Rectal smooth muscle tissue (tissue), 1 donor: Measurements from ENCODE around the gene TJAP1.
"Not testable (repeated sequence)": the region's sequence is repeated elsewhere in the genome, so short reads cannot be mapped to it uniquely, and the experiment has no call there.

Experiments used
- H3K27ac ChIP-seq: one replicate; pipeline ENCODE4 v1.7.0; 2013; ENCODE audit warnings: low read depth, low read length, inconsistent platforms
- H3K27me3 ChIP-seq: one replicate; pipeline ENCODE4 v1.7.0; 2013; ENCODE audit warnings: low read length; ENCODE audit not compliant: control insufficient read depth, insufficient read depth
- H3K36me3 ChIP-seq: one replicate; pipeline ENCODE4 v1.7.0; 2013; ENCODE audit warnings: low read length; ENCODE audit not compliant: control insufficient read depth, insufficient read depth
- H3K4me1 ChIP-seq: one replicate; pipeline ENCODE4 v1.7.0; 2013; ENCODE audit warnings: low read length; ENCODE audit not compliant: control insufficient read depth, insufficient read depth
- H3K4me3 ChIP-seq: one replicate; pipeline ENCODE4 v1.7.0; 2013; ENCODE audit warnings: low read length
- H3K9ac ChIP-seq: one replicate; pipeline ENCODE4 v1.7.0; 2013; ENCODE audit warnings: low read length

Gene TJAP1

GRCh38 chr6:43492673-43493072 is 15.3 kb downstream of the TJAP1 start:
- Histone ChIP-seq H3K27ac (no peak overlapping the region), H3K4me1 (peaks cover 11% of the 10 kb centered on the region), H3K27me3 (no peaks in the 10 kb centered on the region), H3K9ac (no peak overlapping the region), H3K4me3 (no peak overlapping the region), H3K36me3 (peaks cover 2% of the 10 kb centered on the region)

DNA sequence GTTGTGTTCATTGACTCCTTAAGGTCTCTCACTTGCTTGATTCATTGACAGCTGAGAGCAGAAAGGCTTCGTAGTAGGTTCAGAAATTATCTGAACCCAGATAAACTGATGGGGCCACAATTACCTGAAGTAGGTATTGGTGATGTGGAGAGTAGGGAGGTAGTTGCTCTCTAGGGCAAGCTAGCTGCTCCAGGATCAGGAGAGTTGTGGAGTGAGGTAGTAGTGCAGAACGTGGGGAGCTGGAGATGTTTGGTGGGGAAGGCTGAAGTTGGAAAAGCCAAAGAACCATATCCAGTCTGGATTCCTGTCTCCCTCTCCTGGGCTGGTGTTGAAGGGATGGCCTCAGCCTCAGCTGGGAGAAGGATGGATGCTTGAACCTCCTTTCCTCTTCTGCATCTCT is 15.9 kb downstream of the TJAP1 start:
- peaks cover 11% of the 10 kb centered on the region for H3K4me1 ChIP-seq

DNA sequence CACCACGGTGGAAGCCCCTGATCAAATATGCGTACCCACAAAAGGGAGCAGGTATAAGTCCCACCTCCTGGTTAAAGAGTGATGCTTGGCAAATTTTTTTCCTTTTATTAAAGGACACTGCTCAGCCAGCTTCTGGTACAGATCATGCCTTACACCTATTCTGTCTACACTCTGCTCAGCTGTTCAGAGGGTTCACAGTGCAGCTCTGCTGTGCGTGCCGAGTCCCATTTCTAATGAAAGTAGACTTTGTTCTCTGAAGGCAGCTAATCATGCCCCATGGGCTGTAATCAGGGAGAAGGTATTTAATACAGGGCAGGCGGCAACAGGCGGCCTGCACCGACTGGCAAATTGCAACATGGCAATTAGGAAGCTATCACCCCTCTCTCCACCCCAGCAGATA is 16.5 kb downstream of the TJAP1 start:
- H3K36me3 ChIP-seq = peaks cover 6% of the 10 kb centered on the region
- peaks cover 11% of the 10 kb centered on the region for H3K4me1 ChIP-seq
- no peak overlapping the region for H3K27ac ChIP-seq
- no peaks in the 10 kb centered on the region for H3K27me3 ChIP-seq
- no peak overlapping the region for H3K9ac ChIP-seq
- H3K4me3 ChIP-seq = no peak overlapping the region

More for the DNA sequence above, 15.9 kb downstream of the TJAP1 start:
- no peak overlapping the region for H3K4me3 ChIP-seq
- H3K27me3 ChIP-seq = no peaks in the 10 kb centered on the region
- H3K27ac ChIP-seq = no peak overlapping the region
- H3K9ac ChIP-seq = no peak overlapping the region
- H3K36me3 ChIP-seq = peaks cover 2% of the 10 kb centered on the region

DNA sequence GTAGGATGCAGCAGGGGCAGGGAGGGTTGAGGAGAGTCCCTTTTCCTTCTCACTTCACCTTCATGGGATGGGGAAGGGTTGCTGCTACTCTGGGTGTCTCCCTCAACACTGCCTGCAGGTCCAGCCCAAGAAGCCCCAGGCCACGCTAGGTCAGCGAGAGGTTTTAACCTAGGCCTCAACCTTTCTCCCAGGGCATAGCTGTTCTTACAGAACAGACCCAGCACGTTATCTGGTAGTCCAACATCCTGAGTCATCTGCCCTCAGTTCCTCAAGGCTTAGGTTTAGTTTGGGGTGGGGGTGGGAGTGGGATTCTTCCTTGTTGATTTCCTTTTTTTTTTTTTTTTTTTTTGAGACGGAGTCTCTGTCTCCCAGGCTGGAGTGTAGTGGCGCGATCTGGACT is 17.0 kb downstream of the TJAP1 start:
- H3K27me3 ChIP-seq = no peaks in the 10 kb centered on the region

DNA sequence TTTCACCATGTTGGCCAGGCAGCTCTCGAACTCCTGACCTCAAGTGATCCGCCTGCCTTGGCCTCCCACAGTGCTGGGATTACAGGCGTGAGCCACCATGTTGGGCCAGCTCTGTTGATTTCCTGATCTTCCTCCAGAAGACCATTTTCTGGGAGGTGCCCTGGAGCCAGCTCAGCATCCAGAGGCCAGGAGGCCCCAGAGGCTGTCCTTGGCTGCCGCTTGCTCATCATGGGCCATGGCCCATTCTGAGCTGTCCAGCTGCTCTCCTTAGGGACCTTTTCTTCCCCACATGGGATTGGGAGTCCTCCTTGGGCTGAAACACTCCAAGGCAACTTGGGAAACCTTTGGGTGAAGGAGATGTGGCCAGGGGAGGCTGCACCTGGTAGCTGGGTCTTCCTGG is 17.4 kb downstream of the TJAP1 start:
- H3K4me1 ChIP-seq = peaks cover 11% of the 10 kb centered on the region
- H3K36me3 ChIP-seq = peaks cover 16% of the 10 kb centered on the region
- H3K4me3 ChIP-seq = no peak overlapping the region
- no peak overlapping the region for H3K9ac ChIP-seq
- H3K27me3 ChIP-seq = no peaks in the 10 kb centered on the region
- H3K27ac ChIP-seq = no peak overlapping the region

More for the DNA sequence above, 17.0 kb downstream of the TJAP1 start:
- peaks cover 11% of the 10 kb centered on the region for H3K36me3 ChIP-seq
- H3K4me1 ChIP-seq = peaks cover 11% of the 10 kb centered on the region
- H3K9ac ChIP-seq = no peak overlapping the region
- H3K27ac ChIP-seq = no peak overlapping the region
- H3K4me3 ChIP-seq = no peak overlapping the region

DNA sequence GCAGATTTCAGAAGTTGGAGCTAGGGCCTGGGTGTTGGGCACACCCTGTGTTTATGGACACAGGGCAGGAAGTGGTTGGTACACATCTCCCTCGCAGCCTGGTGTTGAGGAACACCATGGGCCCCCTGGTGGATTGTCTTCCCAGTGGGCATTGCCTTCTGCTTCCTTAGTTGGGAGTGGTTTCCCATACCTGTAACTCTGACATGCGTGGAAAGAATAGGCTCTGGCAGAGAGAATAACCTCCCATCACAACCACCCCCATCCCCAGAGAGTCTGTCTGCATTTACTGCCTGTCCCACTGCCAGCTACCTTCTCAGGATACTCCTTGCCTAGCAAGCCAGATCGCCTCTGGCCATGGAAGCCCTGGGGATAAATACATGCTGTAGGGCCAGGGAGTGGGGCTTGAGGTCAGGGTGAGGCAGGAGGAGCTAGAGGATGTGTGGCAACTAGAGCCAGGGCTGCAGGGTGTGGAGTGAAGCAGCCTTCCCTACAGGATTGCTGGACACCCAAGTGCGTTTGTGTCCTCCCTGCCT is 18.1 kb downstream of the TJAP1 start:
- Histone ChIP-seq H3K4me3 (no peak overlapping the region), H3K27ac (no peak overlapping the region), H3K9ac (no peak overlapping the region), H3K27me3 (no peaks in the 10 kb centered on the region), H3K4me1 (peaks cover 11% of the 10 kb centered on the region), H3K36me3 (peaks cover 22% of the 10 kb centered on the region)

DNA sequence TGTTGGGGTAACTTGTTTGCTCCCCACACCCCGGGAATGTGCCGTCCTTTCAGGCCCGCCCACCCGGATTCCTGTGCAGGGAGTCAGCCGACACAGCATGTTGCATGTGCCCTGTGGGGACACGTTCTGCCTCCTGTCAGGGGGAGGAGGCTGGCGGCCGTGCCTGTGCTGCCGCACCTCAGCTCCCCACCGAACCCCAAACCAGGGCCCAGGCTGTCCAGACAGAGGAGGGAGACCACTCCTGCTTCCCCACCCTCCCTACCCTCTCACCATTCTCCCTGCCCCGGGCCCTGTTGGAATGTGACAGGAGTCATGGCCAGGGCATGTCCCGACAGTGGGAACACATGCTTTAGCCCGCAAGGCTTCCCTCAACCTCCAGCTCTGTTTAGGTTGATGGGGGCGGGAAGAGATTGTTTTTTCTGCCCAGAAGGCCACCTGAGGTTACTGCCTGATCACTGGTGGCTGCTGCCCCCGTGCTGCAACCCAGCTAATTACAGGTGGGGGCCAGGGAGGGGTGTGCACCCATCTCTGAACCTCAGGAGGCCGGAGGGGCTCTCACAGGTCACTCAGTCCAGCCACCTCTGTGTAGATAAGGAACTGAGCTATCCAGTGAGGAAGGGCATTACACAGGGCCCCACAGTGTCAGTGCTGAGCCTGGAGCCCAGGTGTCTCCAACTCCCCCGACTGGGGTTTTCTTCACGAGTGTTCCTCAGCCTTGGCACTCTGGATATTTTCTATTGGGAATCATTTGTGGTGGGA is 19.2 kb downstream of the TJAP1 start:
- Histone ChIP-seq H3K27me3 (no peaks in the 10 kb centered on the region), H3K9ac (no peak overlapping the region), H3K4me3 (no peak overlapping the region), H3K4me1 (peaks cover 11% of the 10 kb centered on the region), H3K27ac (no peak overlapping the region), H3K36me3 (peaks cover 26% of the 10 kb centered on the region)

GRCh38 chr6:43497129-43497396 is 19.7 kb downstream of the TJAP1 start:
- H3K36me3 ChIP-seq = peaks cover 26% of the 10 kb centered on the region
- no peak overlapping the region for H3K27ac ChIP-seq
- no peak overlapping the region for H3K9ac ChIP-seq
- H3K4me1 ChIP-seq = peaks cover 8% of the 10 kb centered on the region
- no peak overlapping the region for H3K4me3 ChIP-seq
- H3K27me3 ChIP-seq = no peaks in the 10 kb centered on the region

GRCh38 chr6:43497689-43498088 is 20.3 kb downstream of the TJAP1 start:
- Histone ChIP-seq H3K27me3 (no peaks in the 10 kb centered on the region), H3K4me1 (peaks cover 3% of the 10 kb centered on the region), H3K4me3 (no peak overlapping the region), H3K27ac (no peak overlapping the region), H3K9ac (no peak overlapping the region), H3K36me3 (peaks cover 32% of the 10 kb centered on the region)

- not testable (repeated sequence) for H3K4me3 ChIP-seq, H3K27ac ChIP-seq, H3K9ac ChIP-seq, H3K4me1 ChIP-seq, H3K27me3 ChIP-seq
- peaks cover 38% of the 10 kb centered on the region for H3K36me3 ChIP-seq
These were observed 20.9 kb downstream of the TJAP1 start for GRCh38 chr6:43498291-43498690.

DNA sequence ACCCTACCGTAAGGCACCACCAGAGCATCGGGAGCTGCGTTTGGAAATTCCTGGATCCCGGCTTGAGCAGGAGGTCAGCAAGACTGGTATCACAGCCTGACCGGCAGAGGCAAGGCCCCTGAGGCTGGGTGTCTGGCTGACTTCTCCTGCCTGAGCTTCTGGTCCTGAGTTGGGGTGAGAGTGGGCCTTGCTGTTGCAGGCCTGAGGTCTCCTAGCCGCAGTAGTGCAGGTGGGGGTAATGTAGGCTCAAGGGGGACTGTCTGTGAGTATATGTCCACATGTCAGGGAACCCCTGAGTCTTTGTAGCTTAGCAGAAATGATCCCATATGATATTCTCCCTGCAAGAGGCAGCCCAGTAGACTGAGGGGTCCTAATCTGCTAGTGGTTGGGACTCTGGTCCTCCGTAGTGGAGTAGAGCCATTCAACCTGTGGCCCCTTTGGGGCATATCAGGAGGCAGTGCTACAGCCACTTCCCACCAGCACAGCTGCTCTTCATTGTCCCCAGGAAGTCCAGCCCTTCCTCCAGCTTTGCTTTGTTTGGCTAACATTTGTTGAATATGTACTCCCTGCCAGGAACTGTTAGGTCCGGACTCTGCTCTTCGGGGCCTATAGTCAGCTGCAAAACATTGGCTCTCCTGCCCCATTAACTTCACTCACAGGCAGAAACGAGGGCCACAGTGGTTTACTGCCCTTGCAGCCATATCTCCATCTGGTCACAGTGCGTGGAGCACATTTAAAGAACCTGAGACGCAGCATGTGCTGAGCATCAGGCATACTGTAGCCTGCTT is 21.9 kb downstream of the TJAP1 start:
- Histone ChIP-seq H3K4me1 (peaks cover 2% of the 10 kb centered on the region), H3K9ac (no peak overlapping the region), H3K27ac (no peak overlapping the region), H3K27me3 (no peaks in the 10 kb centered on the region), H3K36me3 (peaks cover 43% of the 10 kb centered on the region), H3K4me3 (no peak overlapping the region)

- Histone ChIP-seq H3K27ac (no peak overlapping the region), H3K4me1 (peaks cover 2% of the 10 kb centered on the region), H3K4me3 (no peak overlapping the region), H3K36me3 (peaks cover 52% of the 10 kb centered on the region), H3K27me3 (no peaks in the 10 kb centered on the region), H3K9ac (no peak overlapping the region)
These were observed 23.6 kb downstream of the TJAP1 start for GRCh38 chr6:43500921-43501320.
